K562 (cell line): Measurements from ENCODE around the gene CALD1. TPM values are rescaled to one million over a fixed set of nuclear protein-coding genes. Genes with fewer than 3 reads are reported as not detected.

Experiments used
- ATAC-seq: fragments of 200-7000 bp; cut with Tn5 transposase; 3 replicates; pipeline ENCODE4 v1.9.1; 2020; ENCODE audit warnings: moderate library complexity
- BruUV-seq: library from RNA; stranded (reverse); fragments of 400-500 nt; replicated peaks from 2 replicates; lab custom pipeline; 2021; lab: Mats Ljungman, UMichigan
- CTCF ChIA-PET: fragments of 300-600 bp; formaldehyde crosslinking; extraction: SDS; loops from one replicate; lab custom pipeline; 2021; ENCODE audit warnings: low intra/inter-chr PET ratio; lab: Yijun Ruan, JAX
- POLR2A ChIA-PET: fragments of 300-600, 350-650 bp; sonication (Branson Sonifier 250); formaldehyde crosslinking; extraction: SDS; loops from one replicate; lab custom pipeline; 2021; ENCODE audit warnings: antibody characterized with exemption, inconsistent platforms; lab: Yijun Ruan, JAX
- DNase-seq, 4 experiments: peaks; one replicate each; pipeline versions ENCODE4 v3.0.0 to v3.0.0-alpha.2; 2011 to 2018; ENCODE audit warnings: low spot score in 3 of 4, mixed read lengths in 3 of 4; ENCODE audit errors: extremely low read depth in 1 of 4
- FAIRE-seq: peaks from 2 replicates; lab custom pipeline; 2011; peaks lifted over from hg19 to GRCh38; lab: Jason Lieb, UNC
- H2AFZ ChIP-seq: 2 replicates; pipeline ENCODE4 v1.6.0; 2011; ENCODE audit warnings: low read depth, low read length, control low read depth, inconsistent platforms
- H3K27ac ChIP-seq: fragments of 200-600 bp; 3 replicates; pipeline ENCODE4 v1.8.0; 2011; ENCODE audit warnings: low read depth, mild to moderate bottlenecking, control low read depth, inconsistent platforms, low read length, moderate library complexity, mixed read lengths; ENCODE audit errors: extremely low read depth
- H3K27me3 ChIP-seq, 2 experiments: fragments of 300-600 bp in 1 of 2; 2 replicates in 1 of 2; 3 replicates in 1 of 2; pipeline versions ENCODE4 v1.6.0 to v1.8.0; 2011; ENCODE audit warnings: inconsistent platforms in 2 of 2, low read length in 2 of 2, mild to moderate bottlenecking in 1 of 2, mixed read lengths in 1 of 2, moderate library complexity in 1 of 2; ENCODE audit not compliant: control insufficient read depth in 2 of 2, insufficient read depth in 2 of 2
- H3K36me3 ChIP-seq: fragments of 300-600 bp; 3 replicates; pipeline ENCODE4 v1.8.0; 2011; ENCODE audit warnings: mild to moderate bottlenecking, low read length, inconsistent platforms; ENCODE audit not compliant: control insufficient read depth, insufficient read depth
- H3K4me1 ChIP-seq, 2 experiments: fragments of 200-600 bp in 1 of 2; replicated peaks in 1 of 2; 2 replicates in 1 of 2; 3 replicates in 1 of 2; pipeline versions ENCODE4 v1.5.1 to v1.8.0; 2011; ENCODE audit warnings: inconsistent platforms in 2 of 2, low read length in 2 of 2, mild to moderate bottlenecking in 1 of 2, mixed read lengths in 1 of 2, moderate library complexity in 1 of 2; ENCODE audit not compliant: control insufficient read depth in 2 of 2, insufficient read depth in 2 of 2
- H3K4me2 ChIP-seq: 2 replicates; pipeline ENCODE4 v1.6.1; 2011; ENCODE audit warnings: low read length, control low read depth, inconsistent platforms, mixed read lengths; ENCODE audit not compliant: insufficient read depth
- H3K4me3 ChIP-seq: fragments of 200-600 bp; sonication (generic), shearing (Covaris generic); 2 replicates; pipeline ENCODE4 v1.5.1; 2016; ENCODE audit warnings: control low read depth, inconsistent platforms
- H3K79me2 ChIP-seq: fragments of 200-600 bp; 3 replicates; pipeline ENCODE4 v1.8.0; 2011; ENCODE audit warnings: low read length, inconsistent platforms; ENCODE audit not compliant: control insufficient read depth, insufficient read depth
- H3K9ac ChIP-seq, 2 experiments: 2 replicates each; pipeline versions ENCODE4 v1.6.0 to v1.6.1; 2011; ENCODE audit warnings: low read depth in 2 of 2, low read length in 2 of 2, control low read depth in 1 of 2, inconsistent platforms in 1 of 2, mild to moderate bottlenecking in 1 of 2, mixed read lengths in 1 of 2; ENCODE audit not compliant: insufficient read depth in 1 of 2
- H3K9me1 ChIP-seq: one replicate; pipeline ENCODE4 v1.6.0; 2011; ENCODE audit warnings: inconsistent platforms, mild to moderate bottlenecking, low read length, moderate library complexity; ENCODE audit not compliant: control insufficient read depth, insufficient read depth
- H3K9me3 ChIP-seq: replicated peaks from 2 replicates; pipeline ENCODE4 v1.5.1; 2011; ENCODE audit warnings: low read depth, low read length, inconsistent platforms; ENCODE audit not compliant: control insufficient read depth, insufficient read depth
- H4K20me1 ChIP-seq: replicated peaks from 2 replicates; pipeline ENCODE4 v1.6.1; 2011; ENCODE audit warnings: low read length, inconsistent platforms, mixed read lengths; ENCODE audit not compliant: control insufficient read depth, insufficient read depth
- ARHGAP35 ChIP-seq: fragments of 450-650 bp; IDR thresholded peaks from 2 replicates; pipeline ENCODE4 v1.6.1; 2018; ENCODE audit not compliant: partially characterized antibody
- E2F5 ChIP-seq: sonication (generic); formaldehyde crosslinking; IDR thresholded peaks from 2 replicates; pipeline ENCODE4 v1.8.0; 2022; ENCODE audit warnings: mild to moderate bottlenecking, missing genetic modification reagents
- TAF15 ChIP-seq: fragments of 200-400 bp; formaldehyde crosslinking; IDR thresholded peaks from 2 replicates; pipeline ENCODE4 v1.6.1; 2017; ENCODE audit warnings: mild to moderate bottlenecking, low read depth, low read length, moderate library complexity
- ZNF274 ChIP-seq: IDR thresholded peaks from 2 replicates; pipeline ENCODE4 v1.6.1; 2011; ENCODE audit warnings: low read depth, mild to moderate bottlenecking, low read length, moderate library complexity, borderline replicate concordance
- ZNF318 ChIP-seq, 2 experiments: fragments of 450-650 bp; IDR thresholded peaks; 2 replicates each; pipeline ENCODE4 v1.6.1; 2016; ENCODE audit warnings: mild to moderate bottlenecking in 2 of 2, borderline replicate concordance in 1 of 2, low read depth in 1 of 2, moderate library complexity in 1 of 2
- ZNF695 ChIP-seq: fragments of 450-650 bp; formaldehyde crosslinking; IDR thresholded peaks from 2 replicates; pipeline ENCODE4 v1.4.0; 2020; ENCODE audit warnings: mild to moderate bottlenecking, moderate library complexity
- WGBS: fragments of 100-300 bp; shearing (Covaris generic); methylation state at CpG from one replicate; pipeline ENCODE4 v1.1.6; 2016; ENCODE audit warnings: low coverage, mixed read lengths; ENCODE audit not compliant: insufficient coverage; ENCODE audit errors: missing lambda C conversion rate; 5-methylcytosine and 5-hydroxymethylcytosine counted together
- in situ Hi-C: fragments of 300-500 bp; cut with MboI; formaldehyde crosslinking; loops from 4 replicates; pipeline ENCODE4 v1.15.0; 2018; ENCODE audit warnings: inconsistent platforms, mixed read lengths
- intact Hi-C: fragments of 100-400 bp; cut with micrococcal nuclease; formaldehyde crosslinking; loops from 2 replicates; pipeline ENCODE4 v1.14.2; 2022
- polyA plus RNA-seq, 8 experiments: library from polyadenylated mRNA; depleted of rRNA in 4 of 8; stranded (reverse) in 5 of 8; unstranded in 3 of 8; fragments of >200 nt; fragmentation: Nextera tagmentation in 2 of 8; fragmentation: Illumina TruSeq in 1 of 8; extraction: Ambion mirVana in 2 of 8; extraction: Trizol in 1 of 8; gene quantifications; 2 replicates each; pipeline versions ENCODE4 v1.2.1 to v1.2.3, GENCODE V29; 2011 to 2014; ENCODE audit warnings: inconsistent platforms in 1 of 8, missing spikeins in 1 of 8
- total RNA-seq, 7 experiments: library from RNA; depleted of rRNA in 6 of 7; stranded (reverse); fragments of >200 nt in 6 of 7; fragmentation: Illumina TruSeq in 2 of 7; extraction: Trizol in 2 of 7; gene quantifications; 2 replicates each; pipeline versions ENCODE4 v1.2.1 to v1.2.3, GENCODE V29; 2011 to 2021; ENCODE audit warnings: low replicate concordance in 1 of 7

CALD1 gene
- total and polyA plus RNA-seq, 9 of the 15 experiments (the other 6 are each of a cell fraction or from before 2014, with no cell fraction given), result 0.40 TPM; not detected in 8

DNA sequence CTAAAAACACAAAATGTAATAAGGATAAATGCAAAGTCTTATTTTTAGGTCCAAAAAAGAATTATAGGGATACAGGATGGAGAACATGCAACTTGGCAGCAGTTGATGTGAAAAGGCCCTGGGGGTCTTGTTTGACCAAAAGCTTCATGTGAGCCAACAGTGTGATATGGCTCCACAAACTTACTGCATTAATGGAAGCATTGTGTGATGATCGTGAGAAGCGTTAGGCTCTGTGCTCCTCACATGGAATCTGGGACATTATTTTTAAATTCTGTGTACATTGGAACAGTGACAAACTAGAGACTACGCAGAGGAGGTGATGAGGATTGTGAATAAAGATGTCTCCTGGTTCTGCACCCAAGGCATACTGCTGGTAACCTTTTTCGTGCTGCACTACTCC lies 39.1 kb upstream of the CALD1 start:
- ChIA-PET POLR2A (no interaction called here), CTCF (no interaction called here)
- in situ Hi-C loops (no loop called here), intact Hi-C loops (no loop called here)
- Histone ChIP-seq H3K9me1 (no peaks in the 10 kb centered on the region), H3K27ac (no peak overlapping the region), H3K4me2 (no peak overlapping the region), H3K27me3 (peaks cover 0 to 6% of the 10 kb centered on the region in 2 experiments; a peak in 2 of 5 replicates), H3K4me3 (no peak overlapping the region), H3K4me1 (peaks cover 6 to 9% of the 10 kb centered on the region in 2 experiments; a peak in 3 of 5 replicates), H3K36me3 (no peaks in the 10 kb centered on the region), H2AFZ (no peak overlapping the region), H3K9ac (no peak overlapping the region), H3K79me2 (no peaks in the 10 kb centered on the region), H4K20me1 (no peaks in the 10 kb centered on the region), H3K9me3 (no peaks in the 10 kb centered on the region)
- FAIRE-seq, result no peak
- ATAC-seq, result no peak
- no peak for DNase-seq
- TF ChIP-seq ARHGAP35, result no peak
- no peak for TF ChIP-seq E2F5 (CRISPR knock-in tag)
- no peak for TF ChIP-seq ZNF318 (IDR thresholded peaks at IDR 0.05; ENCODE audit: borderline replicate concordance in 1 of 2, low read depth in 1 of 2)
- TF ChIP-seq ZNF695, result no peak
- TF ChIP-seq TAF15, result no peak
- TF ChIP-seq ZNF274, result no peak
- BruUV-seq, result no TSS peak
- WGBS, result under 1% methylated on average over 4 of the region's 4 CpGs
